Aorta (tissue), 5 donors: ENCODE data around the gene SHKBP1. TPM values are rescaled to one million over a fixed set of nuclear protein-coding genes. Genes with fewer than 3 reads are reported as not detected.
"Not testable (repeated sequence)": the region's sequence is repeated elsewhere in the genome, so short reads cannot be mapped to it uniquely, and the experiment has no call there.

Experiments
- ATAC-seq: fragments of 200-7000 bp; cut with Tn5 transposase; one replicate; pipeline ENCODE4 v1.9.1; 2022; ENCODE audit warnings: moderate library complexity; ENCODE audit not compliant: low FRiP score
- DNase-seq, 2 donors: peaks; one replicate each; pipeline ENCODE4 v3.0.0-alpha.2; 2020
- H3K27ac ChIP-seq, 2 donors: one replicate each; pipeline ENCODE4 v1.5.1; 2013; ENCODE audit warnings: low read length in 2 of 2, mild to moderate bottlenecking in 2 of 2, moderate library complexity in 2 of 2, control low read depth in 1 of 2, inconsistent platforms in 1 of 2, low read depth in 1 of 2
- H3K27me3 ChIP-seq, 2 donors: one replicate each; pipeline ENCODE4 v1.6.1; 2013; ENCODE audit warnings: control low read depth in 1 of 2, low read length in 1 of 2, mild to moderate bottlenecking in 1 of 2, moderate library complexity in 1 of 2; ENCODE audit not compliant: insufficient read depth in 2 of 2, control insufficient read depth in 1 of 2
- H3K36me3 ChIP-seq, 2 donors: one replicate each; pipeline ENCODE4 v1.6.1; 2013; ENCODE audit warnings: control low read depth in 1 of 2, low read length in 1 of 2, mild to moderate bottlenecking in 1 of 2; ENCODE audit not compliant: insufficient read depth in 2 of 2, control insufficient read depth in 1 of 2
- H3K4me1 ChIP-seq, 2 donors: one replicate each; pipeline ENCODE4 v1.6.1; 2013; ENCODE audit warnings: low read length in 2 of 2, control low read depth in 1 of 2, mild to moderate bottlenecking in 1 of 2, moderate library complexity in 1 of 2; ENCODE audit not compliant: insufficient read depth in 2 of 2, control insufficient read depth in 1 of 2
- H3K4me3 ChIP-seq, 2 donors: one replicate each; pipeline ENCODE4 v1.5.1; 2013; ENCODE audit warnings: low read length in 2 of 2, control low read depth in 1 of 2, mild to moderate bottlenecking in 1 of 2
- H3K9me3 ChIP-seq: one replicate; pipeline ENCODE4 v1.6.1; 2013; ENCODE audit warnings: mild to moderate bottlenecking, low read length; ENCODE audit not compliant: control insufficient read depth
- WGBS, 2 donors: extraction: QIAGEN DNeasy Blood & Tissue Kit; methylation state at CpG; one replicate each; pipeline ENCODE4 v1.1.7; 2013; 5-methylcytosine and 5-hydroxymethylcytosine counted together
- intact Hi-C, 2 donors: fragments of 100-400 bp; cut with DNase I; formaldehyde crosslinking; loops; one replicate each; pipeline versions ENCODE4 v1.14.2 to v1.15.0; 2022
- polyA plus RNA-seq, 2 donors: library from polyadenylated mRNA; stranded (reverse); fragments of 200-250 nt; gene quantifications; one replicate each; pipeline ENCODE4 v1.2.3, GENCODE V29; 2013
- total RNA-seq, 2 donors: library from RNA; stranded (reverse); fragmentation: NEBNext Ultra II Directional; extraction: Animal tissue kit (Norgen Biotek cat#: 25700); gene quantifications; one replicate each; pipeline ENCODE4 v1.2.1, GENCODE V29; 2021
- donor health status: healthy with polysubstance abuse.
- donor health status: Bipolar disorder and iron deficiency.
- donor health status: DM: no; HTN: no; CAD: no.
- donor health status: DM: no; HTN: no; CAD: no.
- donor health status: DM: yes; HTN: yes; CAD: no.

Gene SHKBP1
- total and polyA plus RNA-seq, 4 donors = 29.4 to 150 (median 64.6) TPM

DNA sequence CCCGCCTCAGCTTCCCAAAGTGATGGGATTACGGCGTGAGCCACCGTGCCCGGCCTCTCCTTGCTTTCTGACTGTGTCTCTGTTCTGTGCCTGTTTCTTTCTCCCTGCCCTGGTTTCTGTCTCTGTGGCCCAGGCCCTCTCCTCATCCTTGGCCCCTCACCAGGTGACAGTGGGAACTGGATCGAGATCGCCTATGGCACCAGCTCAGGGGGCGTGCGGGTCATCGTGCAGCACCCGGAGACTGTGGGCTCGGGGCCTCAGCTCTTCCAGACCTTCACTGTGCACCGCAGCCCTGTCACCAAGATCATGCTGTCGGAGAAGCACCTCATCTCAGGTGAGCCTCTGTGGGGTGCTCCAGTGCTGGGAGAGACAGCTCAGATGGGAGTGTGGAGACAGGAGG is 9.9 kb downstream of the SHKBP1 start:
- DNase-seq = no peak
- no peaks in the 10 kb centered on the region for H3K27me3 ChIP-seq
- intact Hi-C loops = no loop called here
- no peak for ATAC-seq
- no peak overlapping the region for H3K27ac ChIP-seq
- WGBS, 2 donors = 96 to 97% methylated on average over 14 of the region's 14 CpGs
- no peaks in the 10 kb centered on the region for H3K9me3 ChIP-seq
- peaks cover 0 to 6% of the 10 kb centered on the region in 2 donors for H3K36me3 ChIP-seq
- H3K4me3 ChIP-seq = no peak overlapping the region
- H3K4me1 ChIP-seq = no peaks in the 10 kb centered on the region

DNA sequence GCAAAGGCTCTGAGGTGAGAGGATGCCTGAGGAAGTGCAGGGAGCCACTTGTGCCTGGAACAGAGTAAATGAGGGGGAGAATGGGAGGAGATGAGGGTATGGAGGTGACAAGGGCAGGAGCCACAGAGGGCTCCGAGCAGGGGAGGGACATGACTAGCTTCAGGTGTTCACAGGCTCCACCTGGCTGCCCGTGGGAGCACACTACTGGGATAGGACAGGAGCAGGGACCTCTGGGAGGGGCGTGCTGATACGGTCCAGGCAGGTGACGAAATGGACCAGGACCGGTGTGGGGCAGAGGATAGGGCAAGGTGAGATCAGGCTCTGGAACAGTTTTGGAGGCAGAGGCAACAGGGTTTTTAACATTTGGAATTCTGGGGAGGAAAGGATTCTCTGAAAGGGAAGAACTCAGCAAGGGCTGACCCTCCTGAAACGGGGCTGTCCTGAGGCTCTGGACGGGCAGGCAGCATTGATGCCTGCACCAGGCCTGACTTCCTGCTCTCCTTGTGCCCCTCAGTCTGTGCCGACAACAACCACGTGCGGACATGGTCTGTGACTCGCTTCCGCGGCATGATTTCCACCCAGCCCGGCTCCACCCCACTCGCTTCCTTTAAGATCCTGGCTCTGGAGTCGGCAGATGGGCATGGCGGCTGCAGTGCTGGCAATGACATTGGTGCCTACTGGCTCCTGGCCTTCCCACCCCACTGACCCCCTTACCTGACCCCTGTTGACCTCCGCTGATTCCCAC is 11.6 kb downstream of the SHKBP1 start:
- Histone ChIP-seq H3K27me3 (no peaks in the 10 kb centered on the region), H3K36me3 (peaks cover 0 to 6% of the 10 kb centered on the region in 2 donors), H3K27ac (no peak overlapping the region), H3K9me3 (no peaks in the 10 kb centered on the region), H3K4me3 (no peak overlapping the region), H3K4me1 (no peaks in the 10 kb centered on the region)
- DNase-seq = no peak
- 91 to 95% methylated on average over 19 of the region's 19 CpGs for WGBS, 2 donors
- intact Hi-C loops = no loop called here
- ATAC-seq = no peak

- peak in 1 of 2 donors; percentile 65 for DNase-seq
- Histone ChIP-seq H3K36me3 (peaks cover 0 to 6% of the 10 kb centered on the region in 2 donors), H3K4me3 (no peak overlapping the region), H3K4me1 (no peaks in the 10 kb centered on the region), H3K27ac (no peak overlapping the region), H3K27me3 (no peaks in the 10 kb centered on the region), H3K9me3 (no peaks in the 10 kb centered on the region)
- WGBS, 2 donors = 82 to 90% methylated on average over 7 to 9 of the region's 9 CpGs
- ATAC-seq = no peak
- intact Hi-C loops = no loop called here
Measured at GRCh38 chr19:40588926-40589569, 12.4 kb downstream of the SHKBP1 start.

DNA sequence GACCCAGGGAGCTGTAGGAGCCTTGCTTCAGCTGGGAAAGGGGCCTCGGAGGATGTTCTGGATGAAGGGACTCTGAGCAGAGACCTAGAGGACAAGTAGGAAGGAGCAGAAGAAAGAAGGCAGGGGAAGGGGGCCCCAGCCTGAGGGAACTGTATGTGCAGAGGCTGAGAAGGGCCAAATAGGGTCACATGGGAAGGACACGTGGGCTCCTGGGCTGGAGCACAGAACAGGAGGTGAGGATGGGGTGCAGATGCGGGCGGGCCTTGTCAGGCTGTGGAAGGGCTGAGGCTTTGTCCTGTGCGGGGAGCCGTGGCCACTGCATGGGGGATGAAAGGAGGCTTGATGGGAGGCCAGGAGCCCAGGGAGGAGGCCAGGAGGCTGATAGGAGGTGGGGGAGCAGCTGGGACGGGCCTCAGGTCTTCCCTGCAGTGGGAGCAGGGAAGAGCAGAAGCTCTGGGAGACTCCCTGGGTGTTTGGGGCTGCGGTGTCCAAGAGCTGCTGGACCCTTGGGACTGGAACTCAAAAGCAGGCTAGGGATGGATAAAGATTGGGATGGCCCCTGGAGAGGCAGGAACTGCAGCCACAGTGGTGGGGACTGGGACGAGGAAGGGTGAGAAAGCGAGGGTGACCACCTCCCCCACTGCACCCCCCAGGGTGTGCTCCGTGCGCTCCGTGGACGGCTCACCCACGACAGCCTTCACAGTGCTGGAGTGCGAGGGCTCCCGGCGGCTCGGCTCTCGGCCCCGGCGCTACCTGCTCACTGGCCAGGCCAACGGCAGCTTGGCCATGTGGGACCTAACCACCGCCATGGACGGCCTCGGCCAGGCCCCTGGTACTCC is 13.1 kb downstream of the SHKBP1 start:
- H3K4me1 ChIP-seq = no peaks in the 10 kb centered on the region
- H3K27me3 ChIP-seq = no peaks in the 10 kb centered on the region
- H3K4me3 ChIP-seq = no peak overlapping the region
- intact Hi-C loops = loop anchor here in 1 of 2 donors (10.0 kb wide), 1 partner anchor 125 kb away; the partner anchor contains the start of genes BLVRB and SPTBN4
- WGBS, 2 donors = 90 to 92% methylated on average over 26 of the region's 26 CpGs
- H3K9me3 ChIP-seq = no peaks in the 10 kb centered on the region
- H3K27ac ChIP-seq = no peak overlapping the region
- peaks cover 0 to 6% of the 10 kb centered on the region in 2 donors for H3K36me3 ChIP-seq
- DNase-seq = peak in 1 of 2 donors; percentile 70
- ATAC-seq = peak; percentile 40

DNA sequence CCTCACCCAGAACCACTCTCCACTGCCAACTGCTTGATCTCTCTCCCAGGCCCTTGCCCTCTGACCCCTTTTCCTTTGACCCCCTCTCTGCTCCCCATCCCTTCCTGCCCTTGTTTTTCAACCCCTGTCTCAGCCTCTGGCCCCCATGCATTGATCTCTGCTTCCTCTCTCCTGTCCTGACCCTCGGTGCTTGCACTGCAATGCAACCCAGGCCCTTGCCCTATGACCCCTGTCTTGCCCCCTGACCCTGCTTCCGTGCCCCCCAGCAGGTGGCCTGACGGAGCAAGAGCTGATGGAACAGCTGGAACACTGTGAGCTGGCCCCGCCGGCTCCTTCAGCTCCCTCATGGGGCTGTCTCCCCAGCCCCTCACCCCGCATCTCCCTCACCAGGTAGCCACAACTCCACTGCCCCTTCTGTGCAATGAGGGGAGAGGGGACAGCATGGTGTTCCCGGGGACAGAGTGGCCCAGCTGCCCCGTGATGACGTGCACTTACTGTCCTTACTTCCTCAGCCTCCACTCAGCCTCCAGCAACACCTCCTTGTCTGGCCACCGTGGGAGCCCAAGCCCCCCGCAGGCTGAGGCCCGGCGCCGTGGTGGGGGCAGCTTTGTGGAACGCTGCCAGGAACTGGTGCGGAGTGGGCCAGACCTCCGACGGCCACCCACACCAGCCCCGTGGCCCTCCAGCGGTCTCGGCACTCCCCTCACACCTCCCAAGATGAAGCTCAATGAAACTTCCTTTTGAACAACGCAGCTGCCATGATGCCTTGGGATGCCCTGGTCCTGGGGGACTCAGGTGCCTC is 14.0 kb downstream of the SHKBP1 start:
- no peaks in the 10 kb centered on the region for H3K27me3 ChIP-seq
- H3K9me3 ChIP-seq = no peaks in the 10 kb centered on the region
- intact Hi-C loops = loop anchor here in 1 of 2 donors (10.0 kb wide), 1 partner anchor 126 kb away; the partner anchor contains the start of genes BLVRB and SPTBN4
- DNase-seq (peak in 1 of 2 donors; percentile 73), ATAC-seq (no peak)
- WGBS, 2 donors = 74 to 80% methylated on average over 22 of the region's 22 CpGs
- H3K4me1 ChIP-seq = no peaks in the 10 kb centered on the region
- H3K27ac ChIP-seq = no peak overlapping the region
- no peak overlapping the region for H3K4me3 ChIP-seq
- H3K36me3 ChIP-seq = peaks cover 0 to 6% of the 10 kb centered on the region in 2 donors

DNA sequence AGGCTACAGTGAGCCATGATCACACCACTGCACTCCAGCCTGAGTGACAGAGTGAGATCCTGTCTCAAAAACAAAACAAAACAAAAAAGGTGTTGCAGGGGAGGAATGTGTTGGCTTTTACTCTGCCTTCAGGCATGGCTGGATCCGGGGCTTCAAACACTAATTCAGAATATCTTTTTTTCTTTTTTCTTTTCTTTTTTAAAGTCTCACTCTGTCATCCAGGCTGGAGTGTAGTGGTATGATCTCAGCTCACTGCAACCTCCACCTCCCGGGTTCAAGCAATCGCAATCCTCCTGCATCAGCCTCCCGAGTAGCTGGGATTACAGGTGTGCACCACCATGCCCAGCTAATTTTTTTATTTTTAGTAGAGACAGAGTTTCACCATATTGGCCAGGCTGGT is 15.1 kb downstream of the SHKBP1 start:
- ATAC-seq, H3K27ac ChIP-seq: not testable (repeated sequence)
- intact Hi-C loops = loop anchor here in 1 of 2 donors (10.0 kb wide), 1 partner anchor 127 kb away; the partner anchor contains the start of genes BLVRB and SPTBN4

GRCh38 chr19:40592170-40592569 is 15.5 kb downstream of the SHKBP1 start:
- no peak for ATAC-seq
- no peaks in the 10 kb centered on the region for H3K9me3 ChIP-seq
- H3K27me3 ChIP-seq = no peaks in the 10 kb centered on the region
- WGBS, 2 donors = 93 to 94% methylated on average over 4 of the region's 4 CpGs
- no peak overlapping the region for H3K4me3 ChIP-seq
- intact Hi-C loops = loop anchor here in 1 of 2 donors (10.0 kb wide), 1 partner anchor 127 kb away; the partner anchor contains the start of genes BLVRB and SPTBN4
- H3K36me3 ChIP-seq = no peaks in the 10 kb centered on the region
- H3K27ac ChIP-seq = no peak overlapping the region
- no peak for DNase-seq
- H3K4me1 ChIP-seq = no peaks in the 10 kb centered on the region

More for the DNA sequence above, 15.1 kb downstream of the SHKBP1 start:
- H3K9me3 ChIP-seq, H3K27me3 ChIP-seq, H3K4me1 ChIP-seq, H3K4me3 ChIP-seq, DNase-seq, H3K36me3 ChIP-seq: not testable (repeated sequence)
- WGBS, 2 donors = 83 to 96% methylated on average over 4 of the region's 4 CpGs

DNA sequence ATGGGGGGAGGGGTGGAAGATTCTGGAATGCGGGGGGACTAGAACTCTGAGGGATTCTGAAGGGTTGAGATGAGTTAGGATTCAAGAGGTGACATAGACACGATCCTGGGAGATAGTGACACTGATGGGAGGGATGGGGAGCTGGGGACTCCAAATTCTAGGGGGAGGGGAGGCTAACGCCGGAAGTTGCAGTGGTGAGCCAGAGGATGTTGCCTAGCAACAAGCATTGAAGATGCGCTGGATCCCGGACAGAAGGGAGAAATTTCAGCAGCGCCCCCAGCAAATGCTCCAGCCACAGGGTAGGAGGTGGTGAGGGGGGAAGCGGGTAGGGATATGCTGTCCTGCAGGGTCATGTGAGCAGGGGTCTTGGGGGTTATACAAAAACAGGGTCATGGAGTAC is 17.6 kb downstream of the SHKBP1 start:
- no peak for DNase-seq
- no peaks in the 10 kb centered on the region for H3K36me3 ChIP-seq
- ATAC-seq = no peak
- H3K4me3 ChIP-seq = no peak overlapping the region
- no peaks in the 10 kb centered on the region for H3K4me1 ChIP-seq
- WGBS, 2 donors = 35 to 39% methylated on average over 8 of the region's 8 CpGs
- H3K9me3 ChIP-seq = no peaks in the 10 kb centered on the region
- H3K27me3 ChIP-seq = no peaks in the 10 kb centered on the region
- no peak overlapping the region for H3K27ac ChIP-seq
- intact Hi-C loops = loop anchor here in 1 of 2 donors (10.0 kb wide), 1 partner anchor 129 kb away; the partner anchor contains the start of genes BLVRB and SPTBN4
